HCT116 (cell line): ENCODE measurements around the gene MACC1. TPM values are rescaled to one million over a fixed set of nuclear protein-coding genes. Genes with fewer than 3 reads are reported as not detected.
A peak's percentile ranks its signal among the peaks of the same experiment; 100 is the strongest.

Experiments used
- ATAC-seq: fragments of 200-7000 bp; cut with Tn5 transposase; 2 replicates; pipeline ENCODE4 v1.9.1; 2020; ENCODE audit warnings: mild to moderate bottlenecking, moderate library complexity
- BruUV-seq: library from RNA; stranded (reverse); fragments of 400-500 nt; replicated peaks from 2 replicates; lab custom pipeline; 2021; lab: Mats Ljungman, UMichigan
- CTCF ChIA-PET: fragments of 300-600 bp; sonication (Branson Sonifier 250); formaldehyde crosslinking; loops from one replicate; lab custom pipeline; 2021; ENCODE audit warnings: antibody characterized with exemption; lab: Charles Lee
- POLR2A ChIA-PET: fragments of 300-600, 350-600 bp; sonication (Branson Sonifier 250); formaldehyde crosslinking; loops from one replicate; lab custom pipeline; 2021; ENCODE audit warnings: antibody characterized with exemption; lab: Charles Lee
- RAD21 ChIA-PET, 2 experiments: fragments of 300-600 bp; sonication (Branson Sonifier 250); formaldehyde crosslinking; loops; one replicate each; lab custom pipeline; 2023; ENCODE audit warnings: low total read pairs in 2 of 2; ENCODE audit not compliant: uncharacterized antibody in 2 of 2, unreplicated experiment in 2 of 2, low non-redundant PET in 1 of 2; lab: Charles Lee
- DNase-seq: peaks from one replicate; pipeline ENCODE4 v3.0.0-alpha.2; 2010; ENCODE audit warnings: low read depth, low spot score
- H2AFZ ChIP-seq: fragments of 200-600 bp; shearing (Covaris generic), sonication (generic); 2 replicates; pipeline ENCODE4 v1.6.1; 2017; ENCODE audit warnings: low read depth, mixed run types, mixed read lengths, antibody characterized with exemption, low read length; ENCODE audit not compliant: poor library complexity, severe bottlenecking
- H3K27ac ChIP-seq: 2 replicates; pipeline ENCODE4 v1.5.1; 2012; ENCODE audit warnings: low read depth, low read length
- H3K27me3 ChIP-seq: fragments of 200-600 bp; sonication (generic); 2 replicates; pipeline ENCODE4 v1.6.1; 2016; ENCODE audit warnings: mixed run types, low read length, mixed read lengths; ENCODE audit not compliant: insufficient read depth
- H3K36me3 ChIP-seq, 2 experiments: fragments of 200-500 bp in 1 of 2; fragments of 200-600 bp in 1 of 2; sonication (Bioruptor generic) in 1 of 2; sonication (generic) in 1 of 2; 2 replicates each; pipeline versions ENCODE4 v1.5.1 to v1.6.1; 2014 to 2016; ENCODE audit warnings: low read length in 2 of 2, inconsistent platforms in 1 of 2, mixed read lengths in 1 of 2, mixed run types in 1 of 2; ENCODE audit not compliant: insufficient read depth in 2 of 2, control insufficient read depth in 1 of 2
- H3K4me1 ChIP-seq, 2 experiments: fragments of 200-600 bp in 1 of 2; sonication (generic) in 1 of 2; 2 replicates each; pipeline versions ENCODE4 v1.5.1 to v1.6.1; 2012 to 2017; ENCODE audit warnings: low read length in 2 of 2, inconsistent platforms in 1 of 2, mild to moderate bottlenecking in 1 of 2, mixed read lengths in 1 of 2, mixed run types in 1 of 2, moderate library complexity in 1 of 2; ENCODE audit not compliant: insufficient read depth in 2 of 2, control insufficient read depth in 1 of 2
- H3K4me2 ChIP-seq: fragments of 200-600 bp; sonication (generic); 2 replicates; pipeline ENCODE4 v1.6.1; 2017; ENCODE audit warnings: mixed run types, low read length, mixed read lengths
- H3K4me3 ChIP-seq, 2 experiments: fragments of 200-600 bp in 1 of 2; sonication (generic) in 1 of 2; replicated peaks in 1 of 2; 2 replicates each; pipeline ENCODE4 v1.5.1; 2011 to 2016; ENCODE audit warnings: low read length in 2 of 2, control low read depth in 1 of 2, low read depth in 1 of 2, mild to moderate bottlenecking in 1 of 2, mixed read lengths in 1 of 2, mixed run types in 1 of 2
- H3K79me2 ChIP-seq: fragments of 200-600 bp; sonication (generic); 2 replicates; pipeline ENCODE4 v1.6.1; 2017; ENCODE audit warnings: mild to moderate bottlenecking, mixed run types, low read length, moderate library complexity, mixed read lengths; ENCODE audit not compliant: insufficient read depth
- H3K9ac ChIP-seq: fragments of 200-600 bp; sonication (generic); 2 replicates; pipeline ENCODE4 v1.6.1; 2016; ENCODE audit warnings: low read length, mixed read lengths
- H3K9me2 ChIP-seq: fragments of 200-600 bp; sonication (generic), shearing (Covaris generic); 2 replicates; pipeline ENCODE4 v1.6.1; 2017; ENCODE audit warnings: mixed run types, mild to moderate bottlenecking, moderate library complexity; ENCODE audit not compliant: insufficient read depth
- H3K9me3 ChIP-seq, 2 experiments: fragments of 200-500 bp in 1 of 2; fragments of 200-600 bp in 1 of 2; sonication (Bioruptor generic) in 1 of 2; sonication (generic) in 1 of 2; 2 replicates each; pipeline ENCODE4 v1.6.1; 2014 to 2017; ENCODE audit warnings: low read length in 2 of 2, mixed read lengths in 2 of 2, inconsistent platforms in 1 of 2, low read depth in 1 of 2, mild to moderate bottlenecking in 1 of 2, mixed run types in 1 of 2, moderate library complexity in 1 of 2; ENCODE audit not compliant: control insufficient read depth in 1 of 2, insufficient read depth in 1 of 2
- H4K20me1 ChIP-seq: fragments of 200-600 bp; sonication (generic), shearing (Covaris generic); 2 replicates; pipeline ENCODE4 v1.6.1; 2017; ENCODE audit warnings: mixed run types, mild to moderate bottlenecking, moderate library complexity; ENCODE audit not compliant: insufficient read depth
- EZH2 ChIP-seq: fragments of 200-600 bp; sonication (generic); IDR thresholded peaks from 2 replicates; pipeline ENCODE4 v1.6.1; 2017; ENCODE audit warnings: antibody characterized with exemption, mixed run types
- POLR2A ChIP-seq: IDR thresholded peaks from 2 replicates; pipeline ENCODE4 v1.7.0; 2011; ENCODE audit warnings: borderline replicate concordance; ENCODE audit not compliant: insufficient read depth, insufficient read length; ENCODE audit errors: extremely low read depth
- YY1 ChIP-seq: IDR thresholded peaks from 2 replicates; pipeline ENCODE4 v1.6.1; 2011; ENCODE audit warnings: low read length, low read depth, moderate library complexity, mild to moderate bottlenecking; ENCODE audit not compliant: insufficient replicate concordance; ENCODE audit errors: extremely low read depth
- ZFX ChIP-seq: fragments of 450-650 bp; IDR thresholded peaks from 2 replicates; pipeline ENCODE4 v1.6.1; 2017
- intact Hi-C: fragments of 100-400 bp; cut with micrococcal nuclease; formaldehyde crosslinking; loops from 2 replicates; pipeline ENCODE4 v1.10.0; 2022
- total RNA-seq: library from RNA; stranded (reverse); gene quantifications from one replicate; pipeline ENCODE4 v1.2.1, GENCODE V29; 2021; ENCODE audit not compliant: unreplicated experiment
- TF ChIP-seq, protein P1 (sequence below): IDR thresholded peaks from 2 replicates; pipeline ENCODE4 v1.6.1; 2011; ENCODE audit warnings: mild to moderate bottlenecking, low read length, moderate library complexity; ENCODE audit not compliant: insufficient replicate concordance; ENCODE audit errors: extremely low read depth

Gene MACC1
- total RNA-seq, 1 experiment from 2014 or later = 9.8 TPM

DNA sequence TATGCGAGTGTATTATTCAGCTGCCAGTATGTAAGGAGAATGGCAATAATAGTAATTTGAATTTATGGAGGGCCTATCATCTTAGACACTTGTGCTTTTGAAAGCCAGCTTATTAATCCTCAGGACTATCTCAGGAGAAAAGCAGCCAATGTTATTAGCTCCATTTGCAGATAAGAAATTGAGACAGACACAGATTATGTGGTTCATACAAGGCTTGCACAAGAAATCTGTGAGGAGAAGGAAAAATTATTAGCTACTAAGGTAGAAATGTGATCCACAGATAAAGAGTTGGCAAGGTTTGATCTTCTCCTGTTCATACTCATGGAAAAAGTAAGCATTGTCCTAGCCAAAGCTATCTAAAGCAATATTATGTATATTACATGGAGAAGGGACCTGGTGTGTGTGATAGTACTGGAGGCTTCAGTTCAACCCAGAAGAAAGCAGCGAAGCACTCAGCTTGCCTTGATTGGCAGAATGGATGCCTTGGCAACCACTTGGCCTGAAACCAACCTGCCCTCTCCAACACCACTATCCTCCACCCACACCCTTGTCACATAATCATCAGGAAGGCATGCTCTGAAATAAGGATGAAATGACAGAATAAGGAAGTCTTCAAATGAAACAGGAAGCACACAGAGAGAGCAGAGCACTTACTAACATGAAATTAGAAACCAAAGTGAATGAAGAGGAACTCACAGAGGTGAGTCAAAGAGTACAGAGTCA is 18.0 kb downstream of the MACC1 start (continued):
- TF ChIP-seq, protein P1, sequence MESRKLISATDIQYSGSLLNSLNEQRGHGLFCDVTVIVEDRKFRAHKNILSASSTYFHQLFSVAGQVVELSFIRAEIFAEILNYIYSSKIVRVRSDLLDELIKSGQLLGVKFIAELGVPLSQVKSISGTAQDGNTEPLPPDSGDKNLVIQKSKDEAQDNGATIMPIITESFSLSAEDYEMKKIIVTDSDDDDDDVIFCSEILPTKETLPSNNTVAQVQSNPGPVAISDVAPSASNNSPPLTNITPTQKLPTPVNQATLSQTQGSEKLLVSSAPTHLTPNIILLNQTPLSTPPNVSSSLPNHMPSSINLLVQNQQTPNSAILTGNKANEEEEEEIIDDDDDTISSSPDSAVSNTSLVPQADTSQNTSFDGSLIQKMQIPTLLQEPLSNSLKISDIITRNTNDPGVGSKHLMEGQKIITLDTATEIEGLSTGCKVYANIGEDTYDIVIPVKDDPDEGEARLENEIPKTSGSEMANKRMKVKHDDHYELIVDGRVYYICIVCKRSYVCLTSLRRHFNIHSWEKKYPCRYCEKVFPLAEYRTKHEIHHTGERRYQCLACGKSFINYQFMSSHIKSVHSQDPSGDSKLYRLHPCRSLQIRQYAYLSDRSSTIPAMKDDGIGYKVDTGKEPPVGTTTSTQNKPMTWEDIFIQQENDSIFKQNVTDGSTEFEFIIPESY = no peak
- TF ChIP-seq YY1 (no peak), POLR2A (no peak), ZFX (no peak)

DNA sequence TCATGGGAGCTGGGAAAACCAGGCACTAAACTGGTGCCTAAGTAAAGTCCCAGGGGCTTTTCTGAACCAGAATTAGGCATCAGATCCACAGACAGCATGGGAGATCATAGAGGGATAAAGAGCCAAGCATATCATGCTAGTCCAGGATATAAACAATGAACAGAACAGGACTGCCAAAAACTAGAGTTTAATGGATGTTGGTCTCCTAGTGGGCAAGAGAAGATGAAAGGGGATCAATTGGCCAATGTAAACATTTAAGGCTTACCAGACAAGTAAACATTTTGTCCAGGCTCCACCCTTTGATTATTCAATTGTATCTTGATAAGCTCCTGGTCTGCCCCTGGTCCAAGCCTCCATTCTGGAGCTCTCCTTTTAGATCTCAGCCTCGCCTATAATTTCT is 18.9 kb downstream of the MACC1 start:
- H3K27me3 ChIP-seq = no peaks in the 10 kb centered on the region
- CTCF ChIA-PET = interaction anchor here (0.7 to 2.7 kb wide), 10 partner anchors 8 to 485 kb away, joined by 3 to 12 read pairs (median 4); partner anchors contain the start of gene MACC1
- no peak overlapping the region for H2AFZ ChIP-seq
- H3K4me1 ChIP-seq = peaks cover 20 to 39% of the 10 kb centered on the region in 2 experiments
- no peaks in the 10 kb centered on the region for H4K20me1 ChIP-seq
- POLR2A ChIA-PET = interaction anchor here (1.0 kb wide), 1 partner anchor 19 kb away, joined by 5 read pairs; the partner anchor contains the start of gene MACC1
- H3K9ac ChIP-seq = no peak overlapping the region
- intact Hi-C loops = loop anchor here (5.0 kb wide), 2 partner anchors 129 to 451 kb away; no protein-coding TSS in a partner anchor
- no TSS peak for BruUV-seq
- H3K4me2 ChIP-seq = peak overlapping the region; percentile 69; the same call in 1 of the 2 replicates
- DNase-seq (no peak), ATAC-seq (no peak)
- peaks cover 5% of the 10 kb centered on the region; the same call in 1 of the 2 replicates for H3K79me2 ChIP-seq
- RAD21 ChIA-PET = interaction anchor here (1.1 to 1.6 kb wide), 3 partner anchors 451 to 485 kb away, joined by 3 read pairs; no protein-coding TSS in a partner anchor
- no peak overlapping the region for H3K27ac ChIP-seq
- H3K36me3 ChIP-seq = no peaks in the 10 kb centered on the region
- no peaks in the 10 kb centered on the region for H3K9me3 ChIP-seq
- H3K4me3 ChIP-seq = no peak overlapping the region
- TF ChIP-seq EZH2 = no peak
- H3K9me2 ChIP-seq = no peaks in the 10 kb centered on the region
